Endodermal cell (in vitro differentiated cells): ENCODE measurements around the gene CTIF. TPM values are rescaled to one million over a fixed set of nuclear protein-coding genes. Genes with fewer than 3 reads are reported as not detected.

Experiments
- DNase-seq: peaks from one replicate; pipeline ENCODE4 v3.0.0-alpha.2; 2017
- H3K27ac ChIP-seq: 2 replicates; pipeline ENCODE4 v1.5.1; 2013; ENCODE audit warnings: mild to moderate bottlenecking, low read depth, low read length, moderate library complexity
- H3K27me3 ChIP-seq: 2 replicates; pipeline ENCODE4 v1.6.1; 2013; ENCODE audit warnings: mild to moderate bottlenecking, low read length, moderate library complexity; ENCODE audit not compliant: insufficient read depth, control insufficient read depth, poor library complexity, severe bottlenecking
- H3K36me3 ChIP-seq: 2 replicates; pipeline ENCODE4 v1.7.0; 2013; ENCODE audit warnings: mild to moderate bottlenecking, low read length, moderate library complexity; ENCODE audit not compliant: control insufficient read depth, insufficient read depth
- H3K4me1 ChIP-seq: one replicate; pipeline ENCODE4 v1.7.0; 2013; ENCODE audit warnings: low read length; ENCODE audit not compliant: control insufficient read depth, insufficient read depth
- H3K4me3 ChIP-seq: 2 replicates; pipeline ENCODE4 v1.5.1; 2013; ENCODE audit warnings: mild to moderate bottlenecking, low read length, moderate library complexity
- H3K9ac ChIP-seq: 2 replicates; pipeline ENCODE4 v1.6.1; 2013; ENCODE audit warnings: mild to moderate bottlenecking, low read length, moderate library complexity; ENCODE audit not compliant: poor library complexity, severe bottlenecking; ENCODE audit errors: extremely low read depth
- H3K9me3 ChIP-seq: 2 replicates; pipeline ENCODE4 v1.6.1; 2013; ENCODE audit warnings: mild to moderate bottlenecking, low read length, moderate library complexity; ENCODE audit not compliant: control insufficient read depth
- H3K27ac Mint-ChIP-seq: 2 replicates; pipeline ENCODE4 v1.8.0; 2020; ENCODE audit warnings: mixed read lengths
- H3K27me3 Mint-ChIP-seq: 2 replicates; pipeline ENCODE4 v1.8.0; 2021; ENCODE audit warnings: mild to moderate bottlenecking, mixed read lengths; ENCODE audit not compliant: insufficient read depth
- H3K36me3 Mint-ChIP-seq: 2 replicates; pipeline ENCODE4 v1.8.0; 2020; ENCODE audit warnings: low read depth, mixed read lengths
- H3K4me1 Mint-ChIP-seq: 2 replicates; pipeline ENCODE4 v1.8.0; 2020; ENCODE audit warnings: mixed read lengths
- H3K4me3 Mint-ChIP-seq: 2 replicates; pipeline ENCODE4 v1.8.0; 2020; ENCODE audit warnings: mild to moderate bottlenecking, moderate library complexity, mixed read lengths
- H3K9me3 Mint-ChIP-seq: 2 replicates; pipeline ENCODE4 v1.8.0; 2020; ENCODE audit warnings: mild to moderate bottlenecking, mixed read lengths
- WGBS, 2 experiments: methylation state at CpG; one replicate each; pipeline versions ENCODE4 v1.1.5 to v1.1.7; 2013; ENCODE audit warnings: missing lambda C conversion rate in 2 of 2, mixed read lengths in 1 of 2; ENCODE audit not compliant: insufficient coverage in 1 of 2, insufficient read length in 1 of 2; 5-methylcytosine and 5-hydroxymethylcytosine counted together
- total RNA-seq, 2 donors: library from RNA; stranded (reverse); fragmentation: NEBNext Ultra II Directional in 1 of 2; extraction: Animal tissue kit (Norgen Biotek cat#: 25700) in 1 of 2; gene quantifications; 2 replicates in 1 of 2; 3 replicates in 1 of 2; pipeline ENCODE4 v1.2.1, GENCODE V29; 2021
- TF ChIP-seq, protein P1 (sequence below): fragments of 200-600 bp; sonication (generic); conservative IDR thresholded peaks from 2 replicates; pipeline ENCODE4 v1.5.0; 2021; ENCODE audit warnings: antibody characterized with exemption, mild to moderate bottlenecking

CTIF gene
- total RNA-seq, 2 donors from 2014 or later, result 33.8 to 41.6 TPM

DNA sequence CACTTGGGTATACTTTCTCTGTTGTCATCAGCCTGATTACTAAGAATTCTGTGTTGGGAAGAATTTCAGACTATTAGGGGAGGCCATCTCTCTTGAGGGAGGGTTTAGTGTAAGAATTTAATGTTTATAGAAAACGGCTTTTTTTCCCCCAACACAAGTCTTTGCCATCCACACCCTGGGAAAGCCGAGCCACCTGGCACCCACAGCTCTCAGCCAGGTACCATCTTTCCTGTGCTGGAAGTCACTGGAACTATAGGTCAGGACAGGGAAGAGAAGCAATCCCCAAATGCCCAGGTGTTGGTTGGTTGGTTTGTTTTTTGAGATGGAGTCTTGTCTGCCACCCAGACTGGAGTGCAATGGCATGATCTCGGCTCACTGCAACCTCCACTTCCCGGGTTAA is 256.9 kb downstream of the CTIF start:
- TF ChIP-seq, protein P1, sequence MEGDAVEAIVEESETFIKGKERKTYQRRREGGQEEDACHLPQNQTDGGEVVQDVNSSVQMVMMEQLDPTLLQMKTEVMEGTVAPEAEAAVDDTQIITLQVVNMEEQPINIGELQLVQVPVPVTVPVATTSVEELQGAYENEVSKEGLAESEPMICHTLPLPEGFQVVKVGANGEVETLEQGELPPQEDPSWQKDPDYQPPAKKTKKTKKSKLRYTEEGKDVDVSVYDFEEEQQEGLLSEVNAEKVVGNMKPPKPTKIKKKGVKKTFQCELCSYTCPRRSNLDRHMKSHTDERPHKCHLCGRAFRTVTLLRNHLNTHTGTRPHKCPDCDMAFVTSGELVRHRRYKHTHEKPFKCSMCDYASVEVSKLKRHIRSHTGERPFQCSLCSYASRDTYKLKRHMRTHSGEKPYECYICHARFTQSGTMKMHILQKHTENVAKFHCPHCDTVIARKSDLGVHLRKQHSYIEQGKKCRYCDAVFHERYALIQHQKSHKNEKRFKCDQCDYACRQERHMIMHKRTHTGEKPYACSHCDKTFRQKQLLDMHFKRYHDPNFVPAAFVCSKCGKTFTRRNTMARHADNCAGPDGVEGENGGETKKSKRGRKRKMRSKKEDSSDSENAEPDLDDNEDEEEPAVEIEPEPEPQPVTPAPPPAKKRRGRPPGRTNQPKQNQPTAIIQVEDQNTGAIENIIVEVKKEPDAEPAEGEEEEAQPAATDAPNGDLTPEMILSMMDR, result no peak
- Histone ChIP-seq H3K9ac (no peak overlapping the region), H3K4me3 (no peak overlapping the region), H3K4me1 (peaks cover 5% of the 10 kb centered on the region), H3K36me3 (peaks cover 5% of the 10 kb centered on the region), H3K27me3 (no peaks in the 10 kb centered on the region), H3K27ac (no peak overlapping the region), H3K9me3 (no peaks in the 10 kb centered on the region)
- peak; percentile 9 for DNase-seq
- Mint-ChIP-seq H3K27me3 (no peaks in the 10 kb centered on the region), H3K27ac (no peak overlapping the region), H3K4me1 (peaks cover 12% of the 10 kb centered on the region), H3K9me3 (no peaks in the 10 kb centered on the region), H3K4me3 (no peak overlapping the region), H3K36me3 (peaks cover 8% of the 10 kb centered on the region)
- WGBS, 2 experiments, result 94 to 100% methylated on average over 2 to 3 of the region's 4 CpGs

- peak; percentile 24 for DNase-seq
- 98 to 99% methylated on average over 4 to 6 of the region's 6 CpGs for WGBS, 2 experiments
- H3K27me3 Mint-ChIP-seq, result no peaks in the 10 kb centered on the region
- Histone ChIP-seq H3K9ac (no peak overlapping the region), H3K27ac (no peak overlapping the region), H3K27me3 (no peaks in the 10 kb centered on the region), H3K4me1 (peaks cover 8% of the 10 kb centered on the region), H3K36me3 (peaks cover 8% of the 10 kb centered on the region), H3K4me3 (no peak overlapping the region), H3K9me3 (no peaks in the 10 kb centered on the region)
- H3K9me3 Mint-ChIP-seq, result no peaks in the 10 kb centered on the region
- H3K27ac Mint-ChIP-seq, result no peak overlapping the region
- peaks cover 15% of the 10 kb centered on the region for H3K4me1 Mint-ChIP-seq
- TF ChIP-seq, protein P1, result no peak
- H3K4me3 Mint-ChIP-seq, result no peak overlapping the region
- peaks cover 6% of the 10 kb centered on the region for H3K36me3 Mint-ChIP-seq
Measured at GRCh38 chr18:48796491-48797205, 257.8 kb downstream of the CTIF start.

DNA sequence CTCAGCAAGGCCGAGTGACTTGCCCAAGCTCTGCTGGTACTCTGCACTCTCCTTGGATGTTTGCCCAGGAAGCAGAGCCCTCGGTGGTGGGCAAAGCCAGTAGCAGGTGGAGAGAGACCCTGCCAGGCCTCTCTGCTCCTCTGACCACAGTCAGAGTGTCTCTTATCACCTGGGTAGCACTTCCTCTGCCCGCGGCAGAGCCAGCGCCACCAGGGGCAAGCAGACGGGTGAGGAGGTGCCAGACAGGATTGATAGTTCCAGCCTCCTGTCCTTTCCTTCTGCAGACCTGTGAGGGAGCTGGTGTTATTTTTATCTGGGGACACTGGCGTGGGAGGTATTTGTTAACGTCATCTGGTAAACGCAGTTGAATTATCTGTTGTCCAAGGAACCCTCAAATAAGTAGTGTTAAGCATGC is 259.0 kb downstream of the CTIF start:
- Mint-ChIP-seq H3K36me3 (peaks cover 3% of the 10 kb centered on the region), H3K4me1 (peaks cover 27% of the 10 kb centered on the region), H3K4me3 (no peak overlapping the region), H3K9me3 (no peaks in the 10 kb centered on the region), H3K27ac (no peak overlapping the region), H3K27me3 (no peaks in the 10 kb centered on the region)
- Histone ChIP-seq H3K27ac (no peak overlapping the region), H3K9me3 (no peaks in the 10 kb centered on the region), H3K27me3 (no peaks in the 10 kb centered on the region), H3K9ac (no peak overlapping the region), H3K4me3 (no peak overlapping the region), H3K4me1 (peaks cover 19% of the 10 kb centered on the region), H3K36me3 (peaks cover 8% of the 10 kb centered on the region)
- TF ChIP-seq, protein P1, result no peak
- WGBS, 2 experiments, result 93 to 100% methylated on average over 5 to 9 of the region's 9 CpGs
- DNase-seq, result peak; percentile 48
